22Rv1 (cell line): ENCODE results near the gene SMC2.

Experiments used
- H3K27ac ChIP-seq: fragments of 450-650 bp; 2 replicates; pipeline ENCODE4 v1.5.1; 2017
- CTCF ChIP-seq: fragments of 450-650 bp; IDR thresholded peaks from 2 replicates; pipeline ENCODE4 v1.5.1; 2017; ENCODE audit warnings: mild to moderate bottlenecking
- ZFX ChIP-seq: fragments of 450-650 bp; IDR thresholded peaks from 2 replicates; pipeline ENCODE4 v1.6.1; 2017; ENCODE audit warnings: antibody characterized with exemption, borderline replicate concordance

Gene SMC2

DNA sequence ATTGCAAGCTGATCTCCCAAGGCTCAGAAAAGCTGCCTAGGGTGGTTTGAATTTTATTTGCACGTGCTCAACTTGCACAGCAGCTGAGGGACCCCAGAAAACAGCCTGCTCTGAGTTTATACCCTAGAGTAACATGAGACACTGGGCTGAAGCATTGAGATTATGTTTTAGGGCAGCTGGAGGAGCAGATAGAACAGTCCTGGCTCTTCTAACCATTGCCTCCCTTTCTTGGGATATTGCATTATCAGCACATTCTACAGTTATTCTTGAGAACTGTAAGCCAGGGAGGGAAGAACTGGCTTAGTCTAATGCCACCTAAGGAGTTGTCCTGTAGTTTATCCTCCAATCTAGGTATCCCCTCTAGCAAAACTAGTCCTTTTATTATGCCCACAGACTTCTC is 10.3 kb downstream of the SMC2 start:
- no peak overlapping the region for H3K27ac ChIP-seq
- no peak for TF ChIP-seq CTCF
- no peak for TF ChIP-seq ZFX

DNA sequence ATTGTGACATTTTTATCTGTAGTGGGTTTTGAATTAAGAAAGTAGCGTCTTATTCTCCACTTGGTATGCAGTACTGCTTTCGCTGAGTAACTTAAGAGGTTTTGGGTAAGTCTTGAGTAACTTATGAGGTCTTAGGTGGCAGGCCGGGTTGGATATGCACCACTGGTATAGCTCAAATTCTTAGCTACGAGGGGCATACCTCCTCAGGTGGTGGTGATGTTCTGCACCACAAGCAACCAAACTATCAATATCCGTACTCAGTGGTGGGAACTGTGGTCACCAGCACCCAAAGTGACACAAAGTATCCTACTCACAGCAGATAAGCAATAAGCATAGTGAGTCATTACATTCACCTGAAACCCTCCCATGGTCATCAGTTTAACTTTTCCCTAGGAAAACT is 13.7 kb downstream of the SMC2 start:
- no peak for TF ChIP-seq CTCF
- no peak for TF ChIP-seq ZFX
- no peak overlapping the region for H3K27ac ChIP-seq

DNA sequence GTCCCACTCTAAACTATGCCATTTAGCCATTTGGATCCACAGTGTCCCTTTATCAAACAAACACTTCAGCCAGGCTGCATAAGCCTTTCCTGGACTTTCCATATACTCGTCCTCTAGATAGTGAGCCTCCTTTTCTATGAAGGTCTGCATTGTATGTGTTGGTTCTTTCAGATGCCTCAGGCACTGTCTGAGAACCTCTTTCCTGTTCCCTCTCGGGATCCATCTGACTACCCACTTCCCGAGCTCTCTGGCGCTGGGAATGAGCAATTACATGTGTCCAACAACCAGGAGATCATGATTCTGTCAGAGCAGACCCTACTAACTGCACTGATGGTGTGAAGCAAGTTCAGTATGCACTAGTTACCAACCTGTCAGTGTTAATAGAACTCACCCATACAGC is 14.2 kb downstream of the SMC2 start:
- no peak for TF ChIP-seq CTCF
- no peak overlapping the region for H3K27ac ChIP-seq

GRCh38 chr9:104110509-104110908 is 16.4 kb downstream of the SMC2 start:
- TF ChIP-seq ZFX (no peak), CTCF (no peak)
- no peak overlapping the region for H3K27ac ChIP-seq

- no peak overlapping the region for H3K27ac ChIP-seq
- TF ChIP-seq CTCF: no peak
- no peak for TF ChIP-seq ZFX
These were observed 24.8 kb downstream of the SMC2 start for GRCh38 chr9:104118916-104119315.

DNA sequence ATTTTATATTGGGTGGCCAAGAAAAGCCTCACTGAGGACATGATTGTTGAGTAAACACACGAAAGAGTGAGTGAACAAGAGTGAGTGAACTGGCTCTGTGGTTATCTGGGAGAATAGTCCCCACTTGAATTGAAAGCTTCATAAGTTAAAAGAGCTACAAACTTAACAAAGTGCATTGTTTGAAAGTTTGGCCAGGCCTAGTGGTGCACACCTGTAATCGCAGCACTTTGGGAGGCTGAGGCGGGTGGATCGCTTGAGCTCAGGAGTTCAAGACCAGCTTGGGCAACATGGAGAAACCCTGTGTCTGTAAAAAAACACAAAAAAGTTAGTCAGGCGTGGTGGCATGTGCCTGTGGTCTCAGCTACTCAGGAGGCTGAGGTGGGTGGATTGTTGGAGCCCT is 26.9 kb downstream of the SMC2 start:
- no peak overlapping the region for H3K27ac ChIP-seq
- TF ChIP-seq ZFX: no peak
- no peak for TF ChIP-seq CTCF

DNA sequence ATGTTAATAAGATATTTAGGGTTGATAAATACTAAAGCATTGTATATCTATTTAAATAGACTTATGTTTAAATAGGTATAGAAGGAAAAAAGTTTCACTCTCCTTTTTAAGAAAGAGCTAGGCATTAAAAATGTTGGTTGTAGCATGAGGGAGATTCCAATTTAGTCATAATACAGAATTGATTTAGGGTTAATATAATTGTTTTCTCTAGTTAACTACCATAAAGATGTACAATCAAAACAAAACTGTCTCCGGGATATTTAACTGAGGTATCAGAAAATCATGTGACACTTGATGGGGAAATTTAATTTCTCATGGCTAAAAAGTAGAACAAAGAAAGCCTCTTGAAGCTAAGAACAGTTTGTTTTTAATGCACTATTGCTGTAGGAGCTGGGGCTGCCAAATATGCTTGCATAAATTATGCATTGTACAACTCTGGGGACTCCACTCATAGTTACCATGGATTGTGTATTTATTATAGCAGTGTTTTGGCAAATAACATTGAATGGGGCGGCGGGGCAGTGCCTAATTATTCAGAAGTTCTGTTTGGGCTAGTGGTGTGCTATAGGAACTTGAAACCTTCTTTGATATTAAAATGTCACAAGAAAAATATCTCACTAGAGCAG is 44.2 kb downstream of the SMC2 start:
- TF ChIP-seq ZFX: no peak
- TF ChIP-seq CTCF: no peak
- no peak overlapping the region for H3K27ac ChIP-seq
